PC-3 (cell line): ENCODE results near the gene CLASP1. TPM values are rescaled to one million over a fixed set of nuclear protein-coding genes. Genes with fewer than 3 reads are reported as not detected.

Source experiments
- ATAC-seq: fragments of 200-7000 bp; cut with Tn5 transposase; 2 replicates; pipeline ENCODE4 v1.9.1; 2020; ENCODE audit warnings: mild to moderate bottlenecking, moderate library complexity
- BruUV-seq: library from RNA; stranded (reverse); fragments of 400-500 nt; replicated peaks from 2 replicates; lab custom pipeline; 2021; lab: Mats Ljungman, UMichigan
- CTCF ChIA-PET: fragments of 300-600 bp; sonication (Branson Sonifier 250); formaldehyde crosslinking; loops from one replicate; lab custom pipeline; 2022; ENCODE audit warnings: antibody characterized with exemption; lab: Charles Lee
- POLR2A ChIA-PET: fragments of 300-600 bp; sonication (Branson Sonifier 250); formaldehyde crosslinking; loops from one replicate; lab custom pipeline; 2022; ENCODE audit warnings: antibody characterized with exemption; ENCODE audit not compliant: unreplicated experiment; lab: Charles Lee
- DNase-seq: peaks from one replicate; pipeline ENCODE4 v3.0.0-alpha.2; 2015
- H2AFZ ChIP-seq: fragments of 300-600 bp; sonication (generic); 2 replicates; pipeline ENCODE4 v1.6.0; 2016; ENCODE audit warnings: antibody characterized with exemption, low read length
- H3F3A ChIP-seq: fragments of 300-600 bp; sonication (generic); one replicate; pipeline ENCODE4 v1.6.0; 2017; ENCODE audit warnings: antibody characterized with exemption, low read length, control low read depth, mild to moderate bottlenecking; ENCODE audit not compliant: unreplicated experiment
- H3K27ac ChIP-seq: fragments of 300-600 bp; sonication (generic); 2 replicates; pipeline ENCODE4 v1.5.1; 2016; ENCODE audit warnings: mild to moderate bottlenecking, low read length
- H3K27me3 ChIP-seq: fragments of 300-600 bp; sonication (generic); 2 replicates; pipeline ENCODE4 v1.6.1; 2016; ENCODE audit warnings: low read length, mixed read lengths
- H3K36me3 ChIP-seq: fragments of 300-600 bp; sonication (generic); 2 replicates; pipeline ENCODE4 v1.6.1; 2016; ENCODE audit warnings: low read depth, mixed run types, low read length, mixed read lengths
- H3K4me1 ChIP-seq: fragments of 300-600 bp; sonication (generic); 2 replicates; pipeline ENCODE4 v1.5.1; 2016; ENCODE audit warnings: low read length; ENCODE audit not compliant: insufficient read depth
- H3K4me2 ChIP-seq: fragments of 300-600 bp; sonication (generic); 2 replicates; pipeline ENCODE4 v1.6.0; 2016; ENCODE audit warnings: low read length
- H3K4me3 ChIP-seq: fragments of 300-600 bp; sonication (generic); 2 replicates; pipeline ENCODE4 v1.5.1; 2016; ENCODE audit warnings: mild to moderate bottlenecking, low read length, mixed read lengths
- H3K79me2 ChIP-seq: fragments of 300-600 bp; sonication (generic); 2 replicates; pipeline ENCODE4 v1.6.1; 2017; ENCODE audit warnings: low read length, mixed read lengths
- H3K9ac ChIP-seq: fragments of 300-600 bp; sonication (generic); 2 replicates; pipeline ENCODE4 v1.6.0; 2016; ENCODE audit warnings: mild to moderate bottlenecking, low read length
- H3K9me2 ChIP-seq: fragments of 300-600 bp; sonication (generic); replicated peaks from 2 replicates; pipeline ENCODE4 v1.6.1; 2016; ENCODE audit warnings: mixed run types, low read length, mixed read lengths
- H3K9me3 ChIP-seq: fragments of 300-600 bp; sonication (generic); 2 replicates; pipeline ENCODE4 v1.6.1; 2016; ENCODE audit warnings: low read length, mixed read lengths
- H4K20me1 ChIP-seq: fragments of 300-600 bp; sonication (generic); 2 replicates; pipeline ENCODE4 v1.6.1; 2016; ENCODE audit warnings: low read length, mixed read lengths
- EZH2 ChIP-seq: fragments of 300-600 bp; sonication (generic); IDR thresholded peaks from one replicate; pipeline ENCODE4 v1.6.1; 2017; ENCODE audit warnings: antibody characterized with exemption, mild to moderate bottlenecking, low read length; ENCODE audit not compliant: unreplicated experiment
- EZH2phosphoT487 ChIP-seq: fragments of 300-600 bp; sonication (generic); IDR thresholded peaks from 2 replicates; pipeline ENCODE4 v1.6.1; 2018; ENCODE audit warnings: mild to moderate bottlenecking, antibody characterized with exemption, low read length, borderline replicate concordance
- intact Hi-C: fragments of 100-400 bp; cut with micrococcal nuclease; formaldehyde crosslinking; loops from 2 replicates; pipeline ENCODE4 v1.9.0; 2023
- total RNA-seq: library from RNA; depleted of rRNA; stranded (reverse); fragments of >200 nt; gene quantifications from 2 replicates; pipeline ENCODE4 v1.2.3, GENCODE V29; 2014
- TF ChIP-seq, protein P1 (sequence below): fragments of 300-600 bp; sonication (generic); conservative IDR thresholded peaks from 2 replicates; pipeline ENCODE4 v1.5.1; 2017; ENCODE audit warnings: antibody characterized with exemption, low read depth, mild to moderate bottlenecking, low read length

Gene CLASP1
- total RNA-seq, 1 experiment from 2014 or later, result 24.3 TPM

GRCh38 chr2:121351521-121352318 is 297.5 kb downstream of the CLASP1 start:
- peaks cover 23% of the 10 kb centered on the region for H3K4me1 ChIP-seq
- intact Hi-C loops, result no loop called here
- DNase-seq (no peak), ATAC-seq (no peak)
- H3F3A ChIP-seq, result peaks cover 4% of the 10 kb centered on the region
- no peaks in the 10 kb centered on the region for H4K20me1 ChIP-seq
- ChIA-PET CTCF (no interaction called here), POLR2A (no interaction called here)
- no TSS peak for BruUV-seq
- H3K9me3 ChIP-seq, result no peaks in the 10 kb centered on the region
- no peak overlapping the region for H3K4me3 ChIP-seq
- TF ChIP-seq EZH2, result no peak
- no peak for TF ChIP-seq EZH2phosphoT487
- TF ChIP-seq, protein P1, sequence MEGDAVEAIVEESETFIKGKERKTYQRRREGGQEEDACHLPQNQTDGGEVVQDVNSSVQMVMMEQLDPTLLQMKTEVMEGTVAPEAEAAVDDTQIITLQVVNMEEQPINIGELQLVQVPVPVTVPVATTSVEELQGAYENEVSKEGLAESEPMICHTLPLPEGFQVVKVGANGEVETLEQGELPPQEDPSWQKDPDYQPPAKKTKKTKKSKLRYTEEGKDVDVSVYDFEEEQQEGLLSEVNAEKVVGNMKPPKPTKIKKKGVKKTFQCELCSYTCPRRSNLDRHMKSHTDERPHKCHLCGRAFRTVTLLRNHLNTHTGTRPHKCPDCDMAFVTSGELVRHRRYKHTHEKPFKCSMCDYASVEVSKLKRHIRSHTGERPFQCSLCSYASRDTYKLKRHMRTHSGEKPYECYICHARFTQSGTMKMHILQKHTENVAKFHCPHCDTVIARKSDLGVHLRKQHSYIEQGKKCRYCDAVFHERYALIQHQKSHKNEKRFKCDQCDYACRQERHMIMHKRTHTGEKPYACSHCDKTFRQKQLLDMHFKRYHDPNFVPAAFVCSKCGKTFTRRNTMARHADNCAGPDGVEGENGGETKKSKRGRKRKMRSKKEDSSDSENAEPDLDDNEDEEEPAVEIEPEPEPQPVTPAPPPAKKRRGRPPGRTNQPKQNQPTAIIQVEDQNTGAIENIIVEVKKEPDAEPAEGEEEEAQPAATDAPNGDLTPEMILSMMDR, result no peak
- no peaks in the 10 kb centered on the region for H3K79me2 ChIP-seq
- no peaks in the 10 kb centered on the region for H3K27me3 ChIP-seq
- peaks cover 33% of the 10 kb centered on the region for H3K36me3 ChIP-seq
- H3K4me2 ChIP-seq, result no peak overlapping the region
- no peak overlapping the region for H3K27ac ChIP-seq
- H3K9ac ChIP-seq, result no peak overlapping the region
- no peak overlapping the region for H2AFZ ChIP-seq
- H3K9me2 ChIP-seq, result no peaks in the 10 kb centered on the region

DNA sequence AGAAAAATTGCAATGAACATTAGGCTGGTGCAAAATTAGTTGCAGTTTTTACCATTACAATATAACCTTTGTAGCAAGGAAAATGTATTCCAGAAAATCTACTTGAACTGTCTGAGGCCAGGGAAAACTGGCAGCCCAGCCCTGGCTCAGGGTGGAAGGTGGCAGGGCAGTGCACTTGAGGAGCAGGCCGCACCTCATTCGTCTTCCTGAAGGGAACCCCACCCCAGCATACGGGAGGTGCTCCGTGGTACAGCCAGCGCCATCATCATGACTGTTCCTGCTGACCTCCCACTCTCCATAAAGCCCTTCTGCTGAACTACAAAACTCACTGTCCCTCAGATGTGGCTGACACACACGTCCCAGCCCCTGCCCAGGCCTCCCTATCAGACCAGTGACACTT is 298.4 kb downstream of the CLASP1 start:
- H3K9me3 ChIP-seq, result no peaks in the 10 kb centered on the region
- CTCF ChIA-PET, result no interaction called here
- peaks cover 25% of the 10 kb centered on the region for H3K4me1 ChIP-seq
- H3F3A ChIP-seq, result peaks cover 3% of the 10 kb centered on the region
- no peaks in the 10 kb centered on the region for H3K27me3 ChIP-seq
- ATAC-seq, result no peak
- no peak overlapping the region for H3K4me3 ChIP-seq
- BruUV-seq, result no TSS peak
- H3K79me2 ChIP-seq, result no peaks in the 10 kb centered on the region
- TF ChIP-seq EZH2 (no peak), EZH2phosphoT487 (no peak)
- TF ChIP-seq, protein P1, result no peak
- H3K27ac ChIP-seq, result no peak overlapping the region
- H4K20me1 ChIP-seq, result no peaks in the 10 kb centered on the region
- no peak overlapping the region for H3K4me2 ChIP-seq
- H2AFZ ChIP-seq, result no peak overlapping the region
- POLR2A ChIA-PET, result no interaction called here
- H3K9me2 ChIP-seq, result no peaks in the 10 kb centered on the region
- intact Hi-C loops, result no loop called here
- H3K9ac ChIP-seq, result no peak overlapping the region
- peaks cover 37% of the 10 kb centered on the region for H3K36me3 ChIP-seq
- no peak for DNase-seq

GRCh38 chr2:121350402-121350775 is 298.9 kb downstream of the CLASP1 start:
- Histone ChIP-seq H3K9ac (no peak overlapping the region), H3K27me3 (no peaks in the 10 kb centered on the region), H3K4me2 (no peak overlapping the region), H3K79me2 (no peaks in the 10 kb centered on the region), H2AFZ (no peak overlapping the region), H4K20me1 (no peaks in the 10 kb centered on the region), H3K4me3 (no peak overlapping the region), H3K4me1 (peaks cover 23% of the 10 kb centered on the region), H3K9me3 (no peaks in the 10 kb centered on the region), H3K9me2 (no peaks in the 10 kb centered on the region), H3K27ac (no peak overlapping the region), H3F3A (no peaks in the 10 kb centered on the region), H3K36me3 (peaks cover 42% of the 10 kb centered on the region)
- BruUV-seq, result no TSS peak
- TF ChIP-seq EZH2phosphoT487 (no peak), EZH2 (no peak)
- TF ChIP-seq, protein P1, result no peak
- ChIA-PET POLR2A (no interaction called here), CTCF (no interaction called here)
- intact Hi-C loops, result no loop called here
- ATAC-seq (no peak), DNase-seq (no peak)
